ENCODE data around the gene RBM38.

DNA sequence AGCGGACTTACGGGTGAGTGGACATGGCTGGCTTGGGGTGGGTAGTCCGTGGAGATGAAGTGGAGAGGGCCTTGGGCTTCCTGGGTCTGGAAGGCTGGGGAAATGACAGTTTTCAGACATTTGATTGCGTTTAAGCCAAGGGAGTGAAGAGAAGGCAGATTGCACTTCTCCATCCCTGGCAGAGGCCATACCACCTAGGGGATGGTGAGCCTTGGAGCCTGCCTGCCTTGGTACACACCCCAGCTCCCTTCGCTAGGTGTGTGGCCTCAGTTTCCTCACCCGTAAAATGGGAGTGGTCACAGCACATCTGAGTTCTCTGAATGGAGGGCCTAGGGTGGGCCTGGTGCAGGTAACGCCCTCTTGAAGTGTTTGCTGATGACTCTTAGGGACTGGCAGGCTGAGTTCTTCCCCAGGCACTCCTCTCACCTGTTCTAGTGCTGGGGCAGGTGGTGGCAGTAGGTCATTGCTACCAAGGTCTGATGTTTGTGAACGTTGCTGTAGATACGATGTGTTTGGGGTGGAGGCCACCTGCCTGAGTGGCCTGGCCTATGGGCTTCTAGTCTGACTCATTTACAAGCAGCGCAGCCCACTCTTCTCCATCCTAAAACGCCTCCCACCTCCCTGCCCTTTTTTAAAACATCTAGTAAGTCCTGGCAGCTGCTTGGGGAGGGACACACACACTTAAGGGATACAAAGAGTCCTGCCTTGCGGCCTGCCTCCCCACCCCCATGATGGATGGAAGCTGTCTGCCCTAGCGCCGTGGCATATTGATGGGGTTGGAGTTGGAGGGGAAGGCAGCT lies 2.3 kb downstream of the RBM38 start:
- TF ChIP-seq, protein P1, sequence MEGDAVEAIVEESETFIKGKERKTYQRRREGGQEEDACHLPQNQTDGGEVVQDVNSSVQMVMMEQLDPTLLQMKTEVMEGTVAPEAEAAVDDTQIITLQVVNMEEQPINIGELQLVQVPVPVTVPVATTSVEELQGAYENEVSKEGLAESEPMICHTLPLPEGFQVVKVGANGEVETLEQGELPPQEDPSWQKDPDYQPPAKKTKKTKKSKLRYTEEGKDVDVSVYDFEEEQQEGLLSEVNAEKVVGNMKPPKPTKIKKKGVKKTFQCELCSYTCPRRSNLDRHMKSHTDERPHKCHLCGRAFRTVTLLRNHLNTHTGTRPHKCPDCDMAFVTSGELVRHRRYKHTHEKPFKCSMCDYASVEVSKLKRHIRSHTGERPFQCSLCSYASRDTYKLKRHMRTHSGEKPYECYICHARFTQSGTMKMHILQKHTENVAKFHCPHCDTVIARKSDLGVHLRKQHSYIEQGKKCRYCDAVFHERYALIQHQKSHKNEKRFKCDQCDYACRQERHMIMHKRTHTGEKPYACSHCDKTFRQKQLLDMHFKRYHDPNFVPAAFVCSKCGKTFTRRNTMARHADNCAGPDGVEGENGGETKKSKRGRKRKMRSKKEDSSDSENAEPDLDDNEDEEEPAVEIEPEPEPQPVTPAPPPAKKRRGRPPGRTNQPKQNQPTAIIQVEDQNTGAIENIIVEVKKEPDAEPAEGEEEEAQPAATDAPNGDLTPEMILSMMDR (IDR thresholded peaks at IDR 0.05; ENCODE audit: borderline replicate concordance, extremely low read depth, low read length, poor library complexity, severe bottlenecking): no peak
- TF ChIP-seq EZH2 (IDR thresholded peaks at IDR 0.05; ENCODE audit: borderline replicate concordance, low read depth, low read length, severe bottlenecking): no peak

Measured in DND-41 (cell line).